B cell (primary cell): ENCODE measurements around the gene CAMK4. TPM values are rescaled to one million over a fixed set of nuclear protein-coding genes. Genes with fewer than 3 reads are reported as not detected.

Source experiments
- ATAC-seq: fragments of 200-7000 bp; cut with Tn5 transposase; one replicate; pipeline ENCODE4 v1.10.0; 2021; ENCODE audit warnings: low read depth, mild to moderate bottlenecking, moderate number of reproducible peaks, moderate library complexity
- CTCF ChIA-PET: fragments of 350-600 bp; sonication (Branson Sonifier 250); formaldehyde crosslinking; loops from one replicate; lab custom pipeline; 2021; ENCODE audit warnings: antibody characterized with exemption, inconsistent platforms; lab: Charles Lee
- POLR2A ChIA-PET: fragments of 350-600 bp; sonication (Branson Sonifier 250); formaldehyde crosslinking; loops from one replicate; lab custom pipeline; 2021; ENCODE audit warnings: antibody characterized with exemption; lab: Charles Lee
- DNase-seq: peaks from one replicate; pipeline ENCODE4 v3.0.0; 2013
- H2AFZ ChIP-seq: 2 replicates; pipeline ENCODE4 v1.6.1; 2012; ENCODE audit warnings: mild to moderate bottlenecking, low read depth, low read length; ENCODE audit not compliant: insufficient read depth, poor library complexity, severe bottlenecking
- H3K27ac ChIP-seq, 2 donors: 1 replicate in 1 of 2; 2 replicates in 1 of 2; pipeline ENCODE4 v1.5.1; 2012 to 2013; ENCODE audit warnings: low read length in 2 of 2, mild to moderate bottlenecking in 2 of 2, moderate library complexity in 1 of 2
- H3K27me3 ChIP-seq, 4 experiments: fragments of 200-600 bp in 1 of 4; sonication (generic) in 1 of 4; replicated peaks in 1 of 4; 1 replicate in 2 of 4; 2 replicates in 2 of 4; pipeline versions ENCODE4 v1.6.1 to v1.7.0; 2013 to 2016; ENCODE audit warnings: low read length in 3 of 4, mild to moderate bottlenecking in 2 of 4, mixed read lengths in 1 of 4, moderate library complexity in 1 of 4; ENCODE audit not compliant: insufficient read depth in 4 of 4, control insufficient read depth in 3 of 4; ENCODE audit errors: control extremely low read depth in 1 of 4
- H3K36me3 ChIP-seq, 2 experiments: replicated peaks in 1 of 2; 1 replicate in 1 of 2; 2 replicates in 1 of 2; pipeline versions ENCODE4 v1.6.1 to v1.7.1; 2013; ENCODE audit warnings: low read length in 1 of 2; ENCODE audit not compliant: insufficient read depth in 2 of 2, control insufficient read depth in 1 of 2; ENCODE audit errors: control extremely low read depth in 1 of 2, extremely low read depth in 1 of 2
- H3K4me1 ChIP-seq, 2 donors: fragments of 200-600 bp in 1 of 2; sonication (generic) in 1 of 2; 1 replicate in 1 of 2; 2 replicates in 1 of 2; pipeline versions ENCODE4 v1.5.1 to v1.6.1; 2013 to 2017; ENCODE audit warnings: low read length in 2 of 2; ENCODE audit not compliant: control insufficient read depth in 2 of 2, insufficient read depth in 2 of 2
- H3K4me2 ChIP-seq: replicated peaks from 2 replicates; pipeline ENCODE3; 2012; ENCODE audit warnings: mild to moderate bottlenecking, low read depth, low read length; ENCODE audit not compliant: poor library complexity, severe bottlenecking
- H3K4me3 ChIP-seq, 5 experiments: fragments of 200-600 bp in 1 of 5; sonication (generic) in 1 of 5; 1 replicate in 3 of 5; 2 replicates in 2 of 5; pipeline versions ENCODE4 v1.5.1 to v1.7.0; 2011 to 2016; ENCODE audit warnings: low read length in 4 of 5, mild to moderate bottlenecking in 4 of 5, low read depth in 2 of 5, control low read depth in 1 of 5, moderate library complexity in 1 of 5; ENCODE audit not compliant: insufficient read depth in 1 of 5; ENCODE audit errors: control extremely low read depth in 1 of 5, extremely low read depth in 1 of 5
- H3K79me2 ChIP-seq: fragments of 200-600 bp; sonication (generic); one replicate; pipeline ENCODE4 v1.6.0; 2016; ENCODE audit warnings: low read length; ENCODE audit not compliant: control insufficient read depth, insufficient read depth
- H3K9ac ChIP-seq: fragments of 200-600 bp; sonication (generic); 2 replicates; pipeline ENCODE4 v1.6.1; 2017; ENCODE audit warnings: mild to moderate bottlenecking, low read length, moderate library complexity
- H3K9me3 ChIP-seq, 3 donors: one replicate each; pipeline versions ENCODE4 v1.6.1 to v1.7.1; 2013; ENCODE audit warnings: low read length in 2 of 3; ENCODE audit not compliant: control insufficient read depth in 2 of 3, insufficient read depth in 1 of 3; ENCODE audit errors: control extremely low read depth in 1 of 3
- H4K20me1 ChIP-seq: 2 replicates; pipeline ENCODE4 v1.6.0; 2012; ENCODE audit warnings: mild to moderate bottlenecking, low read length; ENCODE audit not compliant: insufficient read depth, control insufficient read depth, poor library complexity, severe bottlenecking
- H3K27ac Mint-ChIP-seq: one replicate; pipeline ENCODE4 v1.8.0; 2021; ENCODE audit warnings: mixed read lengths
- H3K27me3 Mint-ChIP-seq: one replicate; pipeline ENCODE4 v1.8.0; 2021; ENCODE audit warnings: mixed read lengths
- H3K4me1 Mint-ChIP-seq: one replicate; pipeline ENCODE4 v1.8.0; 2021; ENCODE audit warnings: mixed read lengths
- H3K4me3 Mint-ChIP-seq: one replicate; pipeline ENCODE4 v1.8.0; 2021; ENCODE audit warnings: mixed read lengths
- H3K9me3 Mint-ChIP-seq: one replicate; pipeline ENCODE4 v1.8.0; 2022; ENCODE audit warnings: mixed read lengths; ENCODE audit not compliant: insufficient read depth
- EZH2 ChIP-seq: IDR thresholded peaks from 2 replicates; pipeline ENCODE4 v1.6.1; 2012; ENCODE audit warnings: borderline replicate concordance, low read depth, mild to moderate bottlenecking, moderate library complexity, low read length; ENCODE audit not compliant: insufficient read depth, poor library complexity, severe bottlenecking
- WGBS: methylation state at CpG from one replicate; pipeline ENCODE4 v1.1.5; 2013; ENCODE audit warnings: missing lambda C conversion rate; ENCODE audit not compliant: insufficient coverage; 5-methylcytosine and 5-hydroxymethylcytosine counted together
- intact Hi-C: fragments of 100-400 bp; cut with micrococcal nuclease; formaldehyde crosslinking; loops from one replicate; pipeline ENCODE4 v1.10.0; 2022
- polyA plus RNA-seq: library from polyadenylated mRNA; depleted of rRNA; stranded (reverse); fragments of >200 nt; gene quantifications from 2 replicates; pipeline ENCODE4 v1.2.3, GENCODE V29; 2012
- total RNA-seq, 2 donors: library from RNA; stranded (reverse); fragments of 120-200 nt in 1 of 2; gene quantifications; 1 replicate in 1 of 2; 2 replicates in 1 of 2; pipeline versions ENCODE4 v1.2.3 to v1.2.4, GENCODE V29; 2013 to 2022
- TF ChIP-seq, protein P1 (sequence below): fragments of 200-600 bp; IDR thresholded peaks from one replicate; pipeline ENCODE4 v1.8.0; 2022; ENCODE audit warnings: antibody characterized with exemption, mild to moderate bottlenecking

The CAMK4 gene
- total and polyA plus RNA-seq, 2 donors (not counting 1 experiment from before 2014, with no cell fraction given), result 0.78 to 4.8 TPM

DNA sequence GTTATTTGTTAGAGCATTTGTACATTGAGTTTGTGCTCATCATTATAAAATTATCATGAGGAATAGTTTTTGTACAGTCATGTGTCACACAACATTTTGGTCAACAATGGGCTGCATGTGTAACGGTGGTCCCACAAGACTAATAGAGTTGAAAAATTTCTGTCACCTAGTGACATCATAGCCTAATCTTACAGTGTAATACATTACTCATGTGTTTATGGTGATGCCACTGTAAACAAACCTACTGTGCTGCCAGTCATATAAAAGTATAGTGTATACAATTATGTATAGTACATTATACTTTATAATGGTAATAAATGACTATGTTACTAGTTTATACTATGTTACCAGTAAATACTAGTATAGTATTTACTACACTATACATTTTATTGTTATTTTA lies 3.0 kb upstream of the CAMK4 start:
- H2AFZ ChIP-seq, result no peak overlapping the region
- intact Hi-C loops, result loop anchor here (10.0 kb wide), 1 partner anchor 1526 kb away; no protein-coding TSS in a partner anchor
- no peak for TF ChIP-seq EZH2
- TF ChIP-seq, protein P1, sequence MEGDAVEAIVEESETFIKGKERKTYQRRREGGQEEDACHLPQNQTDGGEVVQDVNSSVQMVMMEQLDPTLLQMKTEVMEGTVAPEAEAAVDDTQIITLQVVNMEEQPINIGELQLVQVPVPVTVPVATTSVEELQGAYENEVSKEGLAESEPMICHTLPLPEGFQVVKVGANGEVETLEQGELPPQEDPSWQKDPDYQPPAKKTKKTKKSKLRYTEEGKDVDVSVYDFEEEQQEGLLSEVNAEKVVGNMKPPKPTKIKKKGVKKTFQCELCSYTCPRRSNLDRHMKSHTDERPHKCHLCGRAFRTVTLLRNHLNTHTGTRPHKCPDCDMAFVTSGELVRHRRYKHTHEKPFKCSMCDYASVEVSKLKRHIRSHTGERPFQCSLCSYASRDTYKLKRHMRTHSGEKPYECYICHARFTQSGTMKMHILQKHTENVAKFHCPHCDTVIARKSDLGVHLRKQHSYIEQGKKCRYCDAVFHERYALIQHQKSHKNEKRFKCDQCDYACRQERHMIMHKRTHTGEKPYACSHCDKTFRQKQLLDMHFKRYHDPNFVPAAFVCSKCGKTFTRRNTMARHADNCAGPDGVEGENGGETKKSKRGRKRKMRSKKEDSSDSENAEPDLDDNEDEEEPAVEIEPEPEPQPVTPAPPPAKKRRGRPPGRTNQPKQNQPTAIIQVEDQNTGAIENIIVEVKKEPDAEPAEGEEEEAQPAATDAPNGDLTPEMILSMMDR, result no peak
- Mint-ChIP-seq H3K4me3 (no peak overlapping the region), H3K4me1 (peaks cover 16% of the 10 kb centered on the region), H3K9me3 (no peaks in the 10 kb centered on the region), H3K27me3 (peaks cover 32% of the 10 kb centered on the region), H3K27ac (no peak overlapping the region)
- no peaks in the 10 kb centered on the region for H3K79me2 ChIP-seq
- ChIA-PET CTCF (interaction anchor here (0.9 kb wide), 1 partner anchor 8 kb away, joined by 3 read pairs; no protein-coding TSS in a partner anchor), POLR2A (interaction anchor here (0.6 kb wide), 1 partner anchor 81 kb away, joined by 4 read pairs; no protein-coding TSS in a partner anchor)
- no peak overlapping the region for H3K27ac ChIP-seq
- no peak overlapping the region for H3K4me3 ChIP-seq
- H3K4me2 ChIP-seq, result no peak overlapping the region
- peaks cover 0 to 21% (median 5%) of the 10 kb centered on the region in 4 experiments for H3K27me3 ChIP-seq
- H3K9me3 ChIP-seq, result peaks cover 0 to 3% (median 0%) of the 10 kb centered on the region in 3 donors
- H3K9ac ChIP-seq, result no peak overlapping the region
- ATAC-seq (no peak), DNase-seq (no peak)
- peaks cover 12 to 13% of the 10 kb centered on the region in 2 donors for H3K4me1 ChIP-seq
- no CpG with 5 or more reads among the region's 1 CpG for WGBS
- no peaks in the 10 kb centered on the region for H3K36me3 ChIP-seq
- H4K20me1 ChIP-seq, result no peaks in the 10 kb centered on the region

DNA sequence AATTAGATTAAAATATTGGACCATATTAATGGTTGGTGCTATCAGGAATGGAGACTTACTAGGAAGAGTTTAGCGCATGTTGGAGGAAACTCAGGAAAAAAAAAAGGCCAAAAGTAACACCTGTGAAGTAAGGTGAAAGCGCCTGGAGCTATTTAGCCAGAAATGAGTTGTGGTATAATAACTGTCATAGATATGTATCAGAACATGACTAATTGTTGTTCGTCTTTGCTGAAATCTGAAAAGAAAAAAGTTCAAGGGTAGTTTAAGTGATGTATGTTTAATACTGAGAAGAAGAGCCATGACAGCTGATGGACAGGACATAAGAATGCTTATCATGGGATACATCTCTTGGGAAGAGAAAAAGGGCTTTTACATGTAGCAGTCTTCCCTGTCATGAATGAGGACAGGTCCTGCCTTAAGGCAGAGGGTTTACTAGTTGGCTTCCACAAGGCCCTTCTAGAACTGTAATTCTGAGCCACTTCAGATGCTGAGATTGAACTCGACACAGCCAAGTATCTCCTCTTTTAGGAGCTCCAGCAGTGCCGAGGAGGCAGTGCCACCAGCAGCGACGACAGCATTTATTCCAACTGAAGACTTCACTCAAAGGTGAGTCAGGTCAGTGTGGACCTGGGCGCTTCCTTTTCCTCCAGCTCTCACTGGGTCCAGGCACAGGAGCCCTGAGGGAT lies 940 bp upstream of the CAMK4 start:
- POLR2A ChIA-PET, result no interaction called here
- CTCF ChIA-PET, result interaction anchor here (0.7 kb wide), 1 partner anchor 7 kb away, joined by 3 read pairs; no protein-coding TSS in a partner anchor
- Mint-ChIP-seq H3K4me3 (peak overlapping the region; percentile 85), H3K4me1 (peaks cover 20% of the 10 kb centered on the region), H3K27ac (no peak overlapping the region), H3K27me3 (peaks cover 43% of the 10 kb centered on the region), H3K9me3 (no peaks in the 10 kb centered on the region)
- H3K36me3 ChIP-seq, result no peaks in the 10 kb centered on the region
- H3K4me3 ChIP-seq, result peak overlapping the region; percentile 3 to 64 (median 56)
- TF ChIP-seq, protein P1, result no peak
- no peaks in the 10 kb centered on the region for H3K9me3 ChIP-seq
- peaks cover 0 to 21% (median 7%) of the 10 kb centered on the region in 4 experiments for H3K27me3 ChIP-seq
- no peaks in the 10 kb centered on the region for H4K20me1 ChIP-seq
- H3K4me1 ChIP-seq, result peaks cover 12 to 13% of the 10 kb centered on the region in 2 donors
- intact Hi-C loops, result loop anchor here (10.0 kb wide), 1 partner anchor 1528 kb away; no protein-coding TSS in a partner anchor
- peak overlapping the region; percentile 79 for H2AFZ ChIP-seq
- ATAC-seq, result no peak
- DNase-seq, result no peak
- 50% methylated on average over 7 of the region's 8 CpGs for WGBS
- H3K79me2 ChIP-seq, result no peaks in the 10 kb centered on the region
- H3K9ac ChIP-seq, result peak overlapping the region; percentile 65
- no peak overlapping the region for H3K27ac ChIP-seq
- H3K4me2 ChIP-seq, result peak overlapping the region; percentile 86
